UCSD-AML1 (cell line): Measurements from ENCODE around the gene FETUB.
A peak's percentile ranks its signal among the peaks of the same experiment; 100 is the strongest.

Experiments
- DNase-seq: peaks from one replicate; lab custom pipeline; 2025; ENCODE audit not compliant: unreplicated experiment; lab: John Stamatoyannopoulos, UW

FETUB gene

DNA sequence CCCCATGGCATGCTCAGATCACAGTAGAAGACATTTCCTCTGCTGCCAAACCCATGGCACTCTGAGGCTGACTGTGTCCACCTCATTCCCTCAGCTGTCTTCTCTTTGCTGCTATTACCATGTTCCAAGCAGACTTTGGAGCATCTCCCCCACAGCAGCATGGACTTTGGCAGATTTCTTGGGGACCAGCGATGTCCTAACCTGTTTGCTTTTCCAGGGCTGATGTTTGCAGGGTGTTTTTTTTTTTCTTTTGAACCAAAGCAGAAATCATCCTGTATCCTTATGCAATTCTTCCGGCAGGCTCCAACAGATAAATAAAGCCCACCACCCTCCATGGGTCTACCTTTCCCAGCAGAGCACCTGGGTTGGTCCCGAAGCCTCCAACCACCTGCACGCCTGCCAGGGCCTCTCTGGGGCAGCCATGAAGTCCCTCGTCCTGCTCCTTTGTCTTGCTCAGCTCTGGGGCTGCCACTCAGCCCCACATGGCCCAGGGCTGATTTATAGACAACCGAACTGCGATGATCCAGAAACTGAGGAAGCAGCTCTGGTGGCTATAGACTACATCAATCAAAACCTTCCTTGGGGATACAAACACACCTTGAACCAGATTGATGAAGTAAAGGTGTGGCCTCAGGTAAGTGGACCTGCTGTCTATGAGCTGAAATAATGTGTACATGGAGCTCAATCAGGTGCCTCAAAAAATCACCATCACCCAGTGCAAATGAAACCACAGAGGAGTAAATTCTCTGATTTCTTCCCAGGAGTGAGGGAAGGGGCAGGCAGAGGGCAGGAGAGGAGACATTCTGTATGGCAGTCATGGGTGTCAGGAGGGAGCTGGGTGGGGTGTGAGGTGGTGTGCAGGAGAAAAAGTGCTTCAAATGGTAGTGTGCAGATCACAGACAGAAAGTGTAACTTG, 27.2 kb upstream of the FETUB start, which contains the start of gene AHSG:
Gene AHSG, plus strand, starts transcription at position 340 of the 916 bp plus-strand sequence. Its CDS starts 82 bp downstream, at position 422.
- DNase-seq = no peak

DNA sequence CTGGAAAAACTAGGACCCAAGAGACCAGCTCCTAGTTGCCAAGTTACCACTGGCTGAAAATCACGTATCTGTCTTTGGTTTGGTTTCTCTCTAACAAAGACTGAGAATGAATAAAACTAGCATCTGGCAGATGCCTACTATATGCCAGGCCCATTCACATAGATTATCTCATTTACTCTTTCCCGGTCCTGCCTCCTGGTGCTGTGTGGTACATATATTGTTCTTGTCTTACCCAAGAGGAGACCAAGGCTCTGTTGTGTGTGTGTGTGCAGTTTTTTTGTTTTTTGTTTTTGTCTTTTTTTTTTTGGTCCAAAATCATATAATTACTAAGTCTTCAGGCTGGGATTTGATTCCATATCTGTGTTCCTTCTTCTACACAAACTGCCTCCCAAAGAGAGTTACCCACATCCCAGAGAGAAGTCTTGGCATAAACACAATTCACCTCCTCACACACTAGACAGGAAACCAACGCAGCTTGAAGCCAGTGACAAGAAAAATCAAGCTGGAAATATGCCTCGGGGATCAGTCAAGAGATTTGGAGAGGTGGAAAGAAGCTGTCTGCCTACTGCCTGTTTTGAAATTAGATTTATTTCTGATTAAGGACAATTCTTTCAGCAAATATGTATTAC, 26.4 kb upstream of the FETUB start:
- no peak for DNase-seq

- no peak for DNase-seq
Observed at GRCh38 chr3:186614266-186614596, 26.0 kb upstream of the FETUB start.

- peak; percentile 61 for DNase-seq
Observed at GRCh38 chr3:186614597-186615483, 25.4 kb upstream of the FETUB start.

- no peak for DNase-seq
Observed at GRCh38 chr3:186616299-186616617, 23.9 kb upstream of the FETUB start.

GRCh38 chr3:186617036-186617946, 22.9 kb upstream of the FETUB start:
- DNase-seq = peak; percentile 84

DNA sequence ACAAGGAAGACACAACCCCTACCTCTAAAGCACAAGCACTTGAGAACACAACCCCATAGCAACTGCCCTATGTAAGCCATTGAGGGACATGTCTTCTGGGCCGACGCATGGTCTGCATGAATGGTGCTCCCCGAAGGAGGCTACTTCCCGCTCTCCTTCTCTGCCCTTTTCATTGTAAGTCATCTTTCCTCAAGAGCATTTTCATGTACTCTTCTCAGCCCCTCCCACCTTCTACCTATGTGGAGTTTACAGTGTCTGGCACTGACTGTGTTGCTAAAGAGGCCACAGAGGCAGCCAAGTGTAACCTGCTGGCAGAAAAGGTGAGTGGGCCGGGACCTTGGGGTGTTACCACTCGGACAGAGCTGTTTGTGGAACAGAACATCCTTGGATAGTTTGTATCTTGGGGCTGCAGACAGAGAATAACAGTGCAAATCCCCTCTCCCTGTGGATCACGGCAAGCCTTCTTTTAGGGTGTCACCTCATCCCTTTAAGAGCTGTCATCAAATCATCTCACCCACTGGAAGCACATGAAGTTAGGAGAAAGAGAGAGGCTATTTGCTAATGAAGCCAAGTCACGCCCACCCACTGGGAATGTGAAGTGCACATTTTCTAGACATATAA, 21.8 kb upstream of the FETUB start:
- DNase-seq = no peak

DNA sequence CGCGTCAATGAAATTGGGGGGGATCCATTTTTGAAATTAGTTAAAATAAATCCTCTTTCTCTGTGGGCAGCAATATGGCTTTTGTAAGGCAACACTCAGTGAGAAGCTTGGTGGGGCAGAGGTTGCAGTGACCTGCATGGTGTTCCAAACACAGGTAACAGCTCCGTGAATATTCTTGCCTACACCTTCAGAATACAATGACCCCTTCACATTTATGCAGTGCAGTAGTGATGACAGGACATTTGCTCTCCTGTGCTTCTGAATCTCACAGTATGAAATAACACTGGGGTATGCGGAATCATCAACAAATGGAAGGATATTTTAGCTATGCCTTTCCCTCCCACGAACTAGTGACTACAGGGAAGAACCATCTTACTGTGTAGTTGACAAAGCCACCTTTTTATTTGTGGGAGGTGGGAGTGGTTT, 20.4 kb upstream of the FETUB start:
- DNase-seq = no peak

DNA sequence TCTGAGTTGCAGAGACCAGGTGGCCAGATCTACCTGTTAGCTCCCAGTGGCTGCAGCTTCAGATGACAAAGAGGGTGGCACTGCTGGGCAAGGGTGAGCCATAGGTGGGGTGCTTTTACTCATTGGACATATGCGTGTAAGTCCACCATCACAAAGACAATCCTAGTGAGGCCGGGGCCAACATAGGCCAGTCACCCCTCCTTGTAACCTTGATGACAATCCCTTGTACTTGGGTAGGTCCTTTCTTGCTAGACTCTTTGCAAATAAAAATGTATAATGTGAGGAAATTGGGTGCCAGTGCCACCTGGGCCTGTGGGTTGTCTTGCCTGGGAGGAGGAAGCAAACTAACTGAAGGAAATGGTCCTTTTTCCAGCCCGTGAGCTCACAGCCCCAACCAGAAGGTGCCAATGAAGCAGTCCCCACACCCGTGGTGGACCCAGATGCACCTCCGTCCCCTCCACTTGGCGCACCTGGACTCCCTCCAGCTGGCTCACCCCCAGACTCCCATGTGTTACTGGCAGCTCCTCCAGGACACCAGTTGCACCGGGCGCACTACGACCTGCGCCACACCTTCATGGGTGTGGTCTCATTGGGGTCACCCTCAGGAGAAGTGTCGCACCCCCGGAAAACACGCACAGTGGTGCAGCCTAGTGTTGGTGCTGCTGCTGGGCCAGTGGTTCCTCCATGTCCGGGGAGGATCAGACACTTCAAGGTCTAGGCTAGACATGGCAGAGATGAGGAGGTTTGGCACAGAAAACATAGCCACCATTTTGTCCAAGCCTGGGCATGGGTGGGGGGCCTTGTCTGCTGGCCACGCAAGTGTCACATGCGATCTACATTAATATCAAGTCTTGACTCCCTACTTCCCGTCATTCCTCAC, 19.7 kb upstream of the FETUB start:
- no peak for DNase-seq

GRCh38 chr3:186621894-186622650, 18.1 kb upstream of the FETUB start:
- no peak for DNase-seq

DNA sequence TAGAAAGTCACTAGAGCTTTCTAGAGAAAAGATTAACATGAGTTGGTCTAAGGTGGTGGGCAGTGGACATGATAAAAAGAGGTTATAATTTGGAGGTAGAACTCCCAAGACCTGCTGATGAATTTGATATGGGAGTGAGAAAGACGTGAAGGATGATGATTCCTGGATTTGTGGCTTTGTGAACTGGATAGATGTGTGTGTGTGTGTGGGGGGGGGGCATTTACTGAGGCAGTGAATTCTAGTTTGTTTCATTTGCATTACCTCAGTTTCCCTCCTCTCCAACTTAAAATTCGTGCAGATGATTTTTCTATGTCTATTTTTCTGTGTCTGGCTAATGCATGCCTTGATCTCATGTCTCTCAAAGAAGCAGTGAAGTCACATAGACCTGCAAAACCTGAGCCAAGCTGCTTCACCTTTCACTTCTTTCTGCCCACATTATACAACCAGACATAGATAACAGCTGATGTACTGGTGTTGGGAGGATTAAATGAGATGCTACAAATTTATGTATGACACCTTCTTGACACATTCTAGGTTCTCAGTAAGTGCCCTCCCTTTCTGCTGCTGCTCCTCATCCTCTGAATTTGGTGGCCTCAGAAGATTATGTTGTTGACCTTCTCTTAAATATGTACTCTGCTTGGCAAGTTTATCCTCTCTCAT, 17.4 kb upstream of the FETUB start:
- DNase-seq = no peak

DNA sequence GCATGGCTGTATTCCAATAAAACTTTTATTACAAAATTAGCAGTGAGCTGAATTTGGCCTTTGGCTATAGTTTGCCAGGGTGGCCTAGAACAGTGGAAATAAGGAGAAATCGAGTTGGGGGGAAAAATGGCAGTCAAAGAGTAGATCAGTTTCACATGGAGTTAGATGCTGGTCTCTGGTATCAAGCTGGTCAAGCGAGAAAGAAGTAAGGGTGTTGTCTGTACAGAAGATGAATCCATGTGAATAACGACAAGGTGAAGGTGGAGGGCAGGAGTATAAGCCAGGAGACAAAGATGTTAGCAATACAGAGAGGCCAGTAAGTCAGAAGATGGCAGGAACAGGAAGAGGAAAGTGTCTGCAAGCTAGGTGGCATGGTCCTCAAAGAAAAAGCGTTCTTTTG, 15.6 kb upstream of the FETUB start:
- DNase-seq = no peak

GRCh38 chr3:186625600-186626042, 14.6 kb upstream of the FETUB start:
- no peak for DNase-seq

- no peak for DNase-seq
Observed at GRCh38 chr3:186626254-186626847, 13.8 kb upstream of the FETUB start.

GRCh38 chr3:186627852-186628414, 12.3 kb upstream of the FETUB start:
- no peak for DNase-seq

DNA sequence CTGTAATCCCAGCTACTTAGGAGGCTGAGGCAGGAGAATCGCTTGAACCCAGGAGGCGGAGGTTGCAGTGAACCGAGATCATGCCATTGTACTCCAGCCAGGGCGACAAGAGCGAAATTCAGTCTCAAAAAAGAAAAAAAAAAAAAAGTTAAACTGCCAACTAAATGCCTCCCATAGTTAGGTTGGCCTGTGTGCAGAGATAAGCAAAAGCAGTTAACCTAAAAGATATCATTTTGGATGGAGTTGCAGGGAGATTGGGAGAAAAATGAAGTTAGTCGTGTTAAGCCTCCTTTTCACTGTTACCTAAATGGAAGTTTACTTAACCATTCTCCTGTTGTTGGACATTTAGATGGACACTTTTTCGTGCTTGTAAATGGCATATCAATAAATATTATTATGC, 11.4 kb upstream of the FETUB start:
- DNase-seq = no peak
